GM19351 (cell line): ENCODE data around the gene NDUFA8.

Experiments used
- ATAC-seq: cut with Tn5 transposase; IDR thresholded peaks from one replicate; pipeline ENCODE4 v1.9.1; 2021; ENCODE audit warnings: mild to moderate bottlenecking, moderate library complexity; ENCODE audit not compliant: unreplicated experiment

NDUFA8 gene

GRCh38 chr9:122186301-122186700 is 26.7 kb upstream of the NDUFA8 start:
- no peak for ATAC-seq

- ATAC-seq = no peak
Measured at GRCh38 chr9:122184551-122184950, 25.0 kb upstream of the NDUFA8 start.

DNA sequence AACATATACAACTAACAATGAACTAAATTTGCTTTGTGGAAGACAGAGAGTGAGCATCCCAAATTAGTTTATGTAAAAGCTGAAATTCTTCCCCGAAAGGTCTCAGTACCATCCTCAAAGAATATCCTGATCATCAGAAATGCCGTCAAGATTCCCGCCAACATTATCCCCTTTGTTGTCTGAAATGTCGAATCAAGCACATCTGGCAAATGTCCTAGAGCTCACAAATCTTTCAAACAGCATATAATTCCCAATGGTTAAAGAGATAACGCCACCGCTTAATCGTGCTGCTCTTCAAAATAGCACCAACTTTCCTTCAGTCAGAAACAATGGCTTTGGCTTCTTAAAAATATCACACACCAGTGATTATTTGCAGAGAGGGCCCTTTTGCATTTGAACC is 23.9 kb upstream of the NDUFA8 start:
- ATAC-seq = no peak

GRCh38 chr9:122180633-122181032 is 21.1 kb upstream of the NDUFA8 start:
- ATAC-seq = no peak

- no peak for ATAC-seq
Measured at GRCh38 chr9:122179690-122180074, 20.1 kb upstream of the NDUFA8 start.

GRCh38 chr9:122179054-122179689 is 19.6 kb upstream of the NDUFA8 start:
- ATAC-seq = no peak

- ATAC-seq = no peak
Measured at GRCh38 chr9:122176916-122177315, 17.3 kb upstream of the NDUFA8 start.

DNA sequence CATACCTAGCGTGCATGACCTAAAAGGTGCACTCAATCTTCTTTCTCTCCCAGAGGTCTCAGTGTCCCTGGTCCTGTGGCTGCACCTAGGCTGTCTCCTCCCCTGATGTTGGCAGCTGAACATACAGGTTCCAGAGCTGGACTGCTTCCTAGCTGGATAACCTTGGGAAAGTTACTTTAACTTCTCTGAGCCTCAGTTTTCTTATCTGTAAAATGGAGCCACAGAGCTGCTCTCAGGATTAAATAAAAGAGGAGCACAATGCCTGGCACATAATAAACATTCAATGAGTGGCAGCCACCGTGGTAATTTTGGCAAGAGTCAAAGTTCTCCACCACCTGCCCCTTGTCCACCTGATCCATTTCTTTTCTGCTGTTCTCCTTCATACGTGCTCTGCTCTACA is 14.1 kb upstream of the NDUFA8 start:
- no peak for ATAC-seq

DNA sequence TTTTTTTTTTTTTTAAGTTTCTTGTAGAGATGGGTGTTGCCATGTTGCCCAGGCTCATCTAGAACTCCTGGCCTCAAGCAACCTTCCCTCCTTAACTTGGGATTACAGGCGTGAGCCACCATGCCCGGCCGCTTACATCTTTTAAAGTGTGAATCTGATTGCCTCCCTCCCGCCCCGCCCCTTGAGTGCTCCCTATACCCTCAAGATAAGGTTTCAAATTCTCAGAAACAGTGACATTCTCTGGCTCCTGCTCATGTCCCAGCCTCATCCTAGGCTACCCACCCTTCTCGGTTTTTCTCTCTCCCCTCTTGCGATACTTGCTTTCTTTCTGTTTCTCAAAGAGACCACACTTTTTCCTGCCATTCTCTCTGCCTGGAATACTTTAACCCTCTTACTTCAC is 12.6 kb upstream of the NDUFA8 start:
- ATAC-seq = no peak

- no peak for ATAC-seq
Measured at GRCh38 chr9:122168356-122168755, 8.8 kb upstream of the NDUFA8 start.

DNA sequence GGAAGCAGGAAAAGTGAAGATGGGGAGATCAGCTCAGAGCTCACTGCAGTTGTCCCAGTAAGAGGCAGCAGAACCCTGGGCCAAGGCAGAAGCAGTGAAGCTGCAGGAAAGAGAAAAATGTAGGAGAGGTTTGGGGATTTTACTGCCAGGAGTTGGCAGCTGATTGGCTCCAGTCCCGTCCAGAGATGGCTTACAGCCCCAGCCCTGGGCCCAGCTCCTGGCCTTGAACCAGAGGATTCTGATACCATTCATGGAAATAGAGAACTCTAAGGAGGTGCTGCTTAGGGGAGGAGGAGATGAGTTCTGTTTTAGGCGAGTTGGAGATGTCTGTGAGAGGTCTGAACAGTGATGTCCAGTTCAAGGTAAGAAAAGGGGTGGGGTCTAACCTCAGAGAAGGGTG is 4.7 kb upstream of the NDUFA8 start:
- no peak for ATAC-seq

DNA sequence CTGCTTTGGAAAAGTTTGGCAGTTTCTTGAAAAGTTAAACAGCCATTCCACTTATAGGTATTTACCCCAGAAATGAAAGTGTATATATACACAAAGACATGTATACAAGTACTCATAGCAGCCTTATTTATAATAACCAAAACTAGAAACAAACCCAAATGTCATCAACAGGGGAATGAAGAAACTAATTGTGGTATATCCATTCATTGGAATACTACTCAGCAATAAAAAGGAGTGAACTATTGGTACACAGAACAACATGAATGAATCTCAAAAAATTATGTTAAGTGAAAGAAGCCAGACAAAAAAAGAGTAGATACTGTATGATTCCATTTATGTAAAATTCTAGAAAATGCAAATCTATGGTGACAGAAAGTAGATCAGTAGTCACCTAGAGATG is 2.8 kb upstream of the NDUFA8 start:
- no peak for ATAC-seq

GRCh38 chr9:122159925-122160246 is 307 bp upstream of the NDUFA8 start:
- no peak for ATAC-seq

- peak; percentile 65 for ATAC-seq
Measured at GRCh38 chr9:122158202-122158601, 1.4 kb downstream of the NDUFA8 start.

- no peak for ATAC-seq
Measured at GRCh38 chr9:122155796-122156195, 3.8 kb downstream of the NDUFA8 start.

DNA sequence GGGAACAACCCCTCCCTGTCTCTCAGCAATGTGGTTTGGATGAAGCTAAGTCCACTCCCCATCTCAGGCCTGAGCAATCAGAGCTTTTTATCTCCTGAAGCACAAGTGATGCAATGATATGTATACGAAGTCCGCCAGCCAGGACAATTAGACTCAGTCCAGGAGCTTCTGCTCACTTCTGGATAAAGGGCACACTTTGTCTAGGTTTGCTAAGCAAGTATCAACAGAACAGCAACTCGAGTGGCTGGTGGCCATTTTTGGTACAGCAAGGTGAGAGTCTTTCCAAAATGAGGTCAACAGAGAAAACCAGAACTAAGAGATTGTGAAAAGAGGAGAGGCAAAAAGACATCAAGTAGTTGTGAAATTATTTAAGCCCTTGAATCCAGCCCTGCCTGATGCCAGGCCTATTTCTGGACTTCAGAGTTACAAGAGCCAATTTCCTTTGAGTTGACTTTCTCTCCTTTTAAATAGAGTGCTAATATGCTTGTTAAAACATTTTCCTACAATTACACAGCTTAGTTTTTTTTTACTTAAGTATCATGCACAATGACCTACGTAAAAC is 8.2 kb downstream of the NDUFA8 start:
- ATAC-seq = no peak

DNA sequence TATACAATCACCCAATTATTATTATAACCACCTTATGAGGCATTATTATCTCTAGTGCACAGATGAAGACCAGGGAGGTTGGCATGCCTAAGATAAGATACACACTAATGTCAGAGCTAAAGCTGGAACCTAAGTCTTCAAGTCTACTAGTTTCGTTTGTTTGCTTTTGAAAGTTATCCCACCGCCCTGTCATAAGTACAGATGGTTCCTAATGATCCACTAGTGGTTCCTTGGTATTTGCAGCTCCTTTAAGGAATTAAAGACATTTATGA is 14.1 kb downstream of the NDUFA8 start:
- ATAC-seq = no peak

GRCh38 chr9:122144836-122145591 is 14.6 kb downstream of the NDUFA8 start:
- peak; percentile 58 for ATAC-seq

GRCh38 chr9:122143876-122144405 is 15.6 kb downstream of the NDUFA8 start:
- no peak for ATAC-seq

- no peak for ATAC-seq
Measured at GRCh38 chr9:122143296-122143695, 16.3 kb downstream of the NDUFA8 start.

DNA sequence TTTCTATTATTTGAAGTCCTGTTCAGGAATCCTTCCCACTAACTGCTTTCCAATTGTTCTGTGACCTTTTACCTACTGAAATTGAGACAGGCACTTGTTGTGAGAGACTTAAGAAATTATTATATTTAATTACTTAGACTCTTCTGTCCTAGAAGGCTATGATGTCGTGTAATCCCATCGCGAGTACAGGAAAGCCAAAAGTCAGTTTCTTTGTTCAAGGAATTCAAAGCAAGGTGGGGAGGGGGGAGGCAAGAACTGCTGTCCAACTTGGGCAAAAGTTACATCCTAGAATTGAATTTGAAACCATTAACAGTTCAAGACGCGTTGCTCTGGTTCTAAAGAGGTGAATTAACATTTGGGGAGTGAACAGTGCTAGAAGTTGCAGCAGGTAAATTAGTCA is 17.9 kb downstream of the NDUFA8 start:
- no peak for ATAC-seq

DNA sequence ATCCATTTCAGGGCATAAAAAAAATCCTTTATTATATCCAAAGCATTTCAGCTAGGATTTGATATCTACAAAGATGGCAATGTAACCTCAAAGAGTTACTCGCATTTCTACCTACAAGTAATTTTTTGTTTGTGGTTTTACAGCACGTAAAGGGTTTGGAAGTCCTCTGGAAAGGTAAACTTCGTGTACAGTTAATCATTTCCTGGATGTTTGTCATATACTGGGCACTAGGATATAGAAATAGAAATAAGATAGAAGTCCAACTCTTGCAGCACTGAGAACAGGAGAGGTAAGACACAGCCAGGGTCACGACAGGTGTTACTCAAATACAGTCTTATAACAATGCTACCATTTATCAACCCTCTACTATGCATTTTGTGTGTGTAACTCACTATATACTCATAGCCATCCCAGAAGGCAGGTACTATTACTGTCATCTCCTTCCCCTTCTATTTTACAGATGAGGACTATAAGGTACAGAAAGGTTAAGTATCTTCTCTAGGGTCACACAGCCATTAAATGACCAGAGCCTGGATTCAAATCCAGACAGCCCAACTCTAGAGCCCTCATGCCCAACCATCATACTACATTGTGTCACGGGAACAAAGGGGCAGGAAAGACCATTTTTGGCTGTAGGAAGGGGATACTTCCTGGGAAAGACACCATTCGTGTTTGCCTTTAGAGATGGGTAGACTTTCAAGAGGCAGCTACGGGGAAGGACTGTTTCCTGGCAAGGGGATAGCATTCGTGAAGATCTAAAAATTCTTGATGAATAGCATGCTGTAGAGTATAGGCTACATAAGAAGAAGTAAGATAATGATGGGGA is 19.0 kb downstream of the NDUFA8 start:
- no peak for ATAC-seq
